ENCODE measurements around the gene SCN11A.

The SCN11A gene

GRCh38 chr3:39051649-39052561, at the start of gene SCN11A, which contains the start of gene WDR48:
Gene SCN11A (minus strand): TSS chr3:39051944. CDS start chr3:38950362, 101,582 bp downstream.
Gene WDR48 (plus strand): TSS chr3:39052016. CDS start chr3:39052026, 10 bp downstream.
- peak; percentile 53 for DNase-seq (ENCODE audit: low read depth)

- DNase-seq (ENCODE audit: low read depth) = no peak
Measured at GRCh38 chr3:39101022-39101689, 49.4 kb upstream of the SCN11A start.

GRCh38 chr3:39100500-39100886, 48.7 kb upstream of the SCN11A start:
- DNase-seq (ENCODE audit: low read depth) = no peak

- no peak for DNase-seq (ENCODE audit: low read depth)
Measured at GRCh38 chr3:39099738-39100499, 48.2 kb upstream of the SCN11A start.

GRCh38 chr3:39099242-39099641, 47.5 kb upstream of the SCN11A start:
- DNase-seq (ENCODE audit: low read depth) = no peak

- DNase-seq (ENCODE audit: low read depth) = no peak
Measured at GRCh38 chr3:39098473-39099000, 46.8 kb upstream of the SCN11A start.

- no peak for DNase-seq (ENCODE audit: low read depth)
Measured at GRCh38 chr3:39097716-39098472, 46.1 kb upstream of the SCN11A start.

- DNase-seq (ENCODE audit: low read depth) = no peak
Measured at GRCh38 chr3:39096775-39097174, 45.0 kb upstream of the SCN11A start.

- no peak for DNase-seq (ENCODE audit: low read depth)
Measured at GRCh38 chr3:39095778-39096177, 44.0 kb upstream of the SCN11A start.

GRCh38 chr3:39094851-39095677, 43.3 kb upstream of the SCN11A start:
- no peak for DNase-seq (ENCODE audit: low read depth)

- no peak for DNase-seq (ENCODE audit: low read depth)
Measured at GRCh38 chr3:39090922-39091321, 39.2 kb upstream of the SCN11A start.

- DNase-seq (ENCODE audit: low read depth) = no peak
Measured at GRCh38 chr3:39088889-39089288, 37.1 kb upstream of the SCN11A start.

GRCh38 chr3:39088456-39088855, 36.7 kb upstream of the SCN11A start:
- no peak for DNase-seq (ENCODE audit: low read depth)

- no peak for DNase-seq (ENCODE audit: low read depth)
Measured at GRCh38 chr3:39086144-39086543, 34.4 kb upstream of the SCN11A start.

GRCh38 chr3:39082666-39083313, 31.0 kb upstream of the SCN11A start:
- DNase-seq (ENCODE audit: low read depth) = no peak

- DNase-seq (ENCODE audit: low read depth) = no peak
Measured at GRCh38 chr3:39080026-39080425, 28.3 kb upstream of the SCN11A start.

GRCh38 chr3:39079530-39079929, 27.8 kb upstream of the SCN11A start:
- DNase-seq (ENCODE audit: low read depth) = no peak

- no peak for DNase-seq (ENCODE audit: low read depth)
Measured at GRCh38 chr3:39075910-39076309, 24.2 kb upstream of the SCN11A start.

GRCh38 chr3:39068556-39068955, 16.8 kb upstream of the SCN11A start:
- DNase-seq (ENCODE audit: low read depth) = no peak

GRCh38 chr3:39067286-39067685, 15.5 kb upstream of the SCN11A start:
- no peak for DNase-seq (ENCODE audit: low read depth)

Data from non-pigmented ciliary epithelial cell (primary cell).